Measurements from ENCODE around the gene WWOX.

Gene WWOX

DNA sequence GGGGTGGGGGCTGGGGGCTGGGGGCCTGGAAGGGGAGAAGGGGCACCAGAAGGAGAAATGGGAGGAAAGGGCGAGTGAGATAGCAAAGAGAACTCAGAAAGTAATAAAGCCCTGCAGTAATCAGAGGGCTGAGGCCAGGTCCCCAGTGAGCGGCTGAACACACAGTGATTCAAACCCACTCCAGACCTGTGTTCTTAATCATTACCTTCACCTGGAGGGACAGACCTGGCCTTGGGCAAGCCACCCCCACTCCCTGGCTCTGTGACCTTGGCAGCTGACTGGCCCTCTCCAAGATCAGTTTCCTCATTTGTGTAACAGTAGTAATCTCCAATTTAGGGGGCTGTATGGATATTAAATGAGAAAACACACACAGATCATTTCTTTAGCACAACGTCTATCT lies 150.4 kb downstream of the WWOX start:
- TF ChIP-seq SIN3A (IDR thresholded peaks at IDR 0.05; ENCODE audit: borderline replicate concordance, insufficient read depth, low read length) (no peak), FOXP2 (optimal IDR thresholded peaks at IDR 0.05; ENCODE audit: borderline replicate concordance, extremely low read depth, extremely low read length, insufficient read depth) (no peak), POLR2AphosphoS5 (IDR thresholded peaks at IDR 0.05; ENCODE audit: low read depth, low read length) (no peak), TAF1 (IDR thresholded peaks at IDR 0.05; ENCODE audit: borderline replicate concordance, insufficient read depth, low read length) (no peak), REST (IDR thresholded peaks at IDR 0.05; ENCODE audit: insufficient read depth in 1 of 2, low read depth in 2 of 2, low read length in 2 of 2) (no peak)

DNA sequence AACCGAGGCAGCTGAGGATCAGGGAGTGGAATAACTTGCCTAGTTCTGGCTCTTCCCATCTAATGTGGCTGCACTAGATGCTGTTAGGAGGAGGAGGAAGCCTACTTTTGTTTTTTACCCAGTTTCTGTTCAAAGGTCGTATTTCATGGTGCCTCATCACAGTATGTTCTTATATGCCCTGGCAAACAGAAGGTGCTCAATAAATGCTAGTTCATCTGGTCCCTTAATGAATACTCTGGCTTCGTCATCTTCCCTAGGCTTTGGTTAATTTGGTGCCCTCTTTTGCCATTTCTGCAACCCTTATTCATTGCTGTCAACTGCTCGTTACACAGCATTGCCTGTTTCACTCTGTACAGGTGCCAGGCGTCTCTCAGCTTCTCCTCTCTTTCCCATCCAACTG lies 151.7 kb downstream of the WWOX start:
- TF ChIP-seq POLR2AphosphoS5 (IDR thresholded peaks at IDR 0.05; ENCODE audit: low read depth, low read length) = no peak
- no peak for TF ChIP-seq TAF1 (IDR thresholded peaks at IDR 0.05; ENCODE audit: borderline replicate concordance, insufficient read depth, low read length)
- no peak for TF ChIP-seq FOXP2 (optimal IDR thresholded peaks at IDR 0.05; ENCODE audit: borderline replicate concordance, extremely low read depth, extremely low read length, insufficient read depth)

DNA sequence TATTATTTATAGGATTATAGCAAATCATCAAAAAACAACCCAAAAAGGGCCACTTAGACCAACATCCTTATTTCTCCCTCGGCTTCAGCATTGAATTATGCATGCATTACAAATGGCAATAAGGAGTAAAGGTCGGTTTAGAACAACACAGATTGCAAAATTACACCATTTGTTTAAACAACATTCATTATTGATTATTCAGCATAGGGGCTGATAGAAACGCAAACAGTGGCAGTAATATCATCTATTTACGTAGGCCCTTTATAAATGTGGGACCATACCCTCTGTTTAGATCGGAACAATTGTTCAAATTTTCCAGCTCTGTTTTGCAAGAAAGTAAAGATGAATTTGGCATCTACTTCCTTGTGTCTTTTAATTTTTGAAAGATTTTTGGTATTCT lies 153.3 kb downstream of the WWOX start:
- TF ChIP-seq POLR2AphosphoS5 (IDR thresholded peaks at IDR 0.05; ENCODE audit: low read depth, low read length) (no peak), FOXP2 (optimal IDR thresholded peaks at IDR 0.05; ENCODE audit: borderline replicate concordance, extremely low read depth, extremely low read length, insufficient read depth) (no peak), TAF1 (IDR thresholded peaks at IDR 0.05; ENCODE audit: borderline replicate concordance, insufficient read depth, low read length) (no peak), REST (IDR thresholded peaks at IDR 0.05; ENCODE audit: insufficient read depth in 1 of 2, low read depth in 2 of 2, low read length in 2 of 2) (no peak), SIN3A (IDR thresholded peaks at IDR 0.05; ENCODE audit: borderline replicate concordance, insufficient read depth, low read length) (no peak)

GRCh38 chr16:78254841-78255240 lies 155.4 kb downstream of the WWOX start:
- TF ChIP-seq REST (IDR thresholded peaks at IDR 0.05; ENCODE audit: insufficient read depth in 1 of 2, low read depth in 2 of 2, low read length in 2 of 2) (no peak), SIN3A (IDR thresholded peaks at IDR 0.05; ENCODE audit: borderline replicate concordance, insufficient read depth, low read length) (no peak), TAF1 (IDR thresholded peaks at IDR 0.05; ENCODE audit: borderline replicate concordance, insufficient read depth, low read length) (no peak)

GRCh38 chr16:78256686-78257375 lies 157.4 kb downstream of the WWOX start:
- TF ChIP-seq TAF1 (IDR thresholded peaks at IDR 0.05; ENCODE audit: borderline replicate concordance, insufficient read depth, low read length) = no peak
- no peak for TF ChIP-seq REST (IDR thresholded peaks at IDR 0.05; ENCODE audit: insufficient read depth in 1 of 2, low read depth in 2 of 2, low read length in 2 of 2)
- TF ChIP-seq FOXP2 (optimal IDR thresholded peaks at IDR 0.05; ENCODE audit: borderline replicate concordance, extremely low read depth, extremely low read length, insufficient read depth) = no peak
- no peak for TF ChIP-seq SIN3A (IDR thresholded peaks at IDR 0.05; ENCODE audit: borderline replicate concordance, insufficient read depth, low read length)
- no peak for TF ChIP-seq POLR2AphosphoS5 (IDR thresholded peaks at IDR 0.05; ENCODE audit: low read depth, low read length)
